Fibroblast of skin of left quadriceps (primary cell): ENCODE results near the gene IL31.
A peak's percentile ranks its signal among the peaks of the same experiment; 100 is the strongest.
"Not testable (repeated sequence)": the region's sequence is repeated elsewhere in the genome, so short reads cannot be mapped to it uniquely, and the experiment has no call there.

ENCODE experiments used
- DNase-seq, 2 experiments: peaks; one replicate each; pipeline ENCODE4 v3.0.0-alpha.2; 2013; ENCODE audit warnings: low read depth in 2 of 2

Gene IL31

DNA sequence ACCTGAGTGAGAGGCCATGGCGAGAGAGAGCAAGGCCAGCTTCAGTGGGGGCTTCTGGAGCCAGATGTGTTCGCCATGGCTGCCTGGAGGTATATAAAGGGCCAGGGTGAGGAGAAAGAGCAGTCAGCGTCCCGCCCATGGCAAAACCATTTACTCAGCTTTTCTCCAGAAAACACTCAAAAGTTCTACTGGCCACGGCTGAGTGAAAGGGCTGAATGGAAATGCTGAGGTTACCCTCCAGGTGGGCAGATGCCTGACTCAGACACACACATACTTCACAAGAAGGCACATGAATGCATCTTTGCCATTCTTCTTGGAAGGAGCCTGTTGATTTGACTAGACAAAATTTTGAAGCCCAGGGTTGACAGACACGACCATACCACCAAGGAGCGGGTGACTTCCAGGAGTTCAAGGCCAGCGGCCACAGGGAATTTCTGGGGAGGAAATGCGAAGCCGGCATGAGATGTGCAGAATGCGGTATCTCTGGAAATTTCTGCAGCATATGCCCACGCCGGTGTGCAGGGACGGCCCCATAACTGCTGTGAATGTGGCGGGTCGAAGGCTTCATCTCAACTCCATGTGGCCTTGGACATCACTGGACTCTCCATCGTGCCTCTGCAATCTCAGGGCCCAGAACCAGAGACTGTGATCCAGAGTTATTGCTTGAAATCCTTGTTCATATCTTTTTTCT is at the start of gene IL31:
TSS of gene IL31 (minus strand) at position 67 of the 691 bp plus-strand sequence. CDS start at position 18, 49 bp downstream.
- no peak for DNase-seq

DNA sequence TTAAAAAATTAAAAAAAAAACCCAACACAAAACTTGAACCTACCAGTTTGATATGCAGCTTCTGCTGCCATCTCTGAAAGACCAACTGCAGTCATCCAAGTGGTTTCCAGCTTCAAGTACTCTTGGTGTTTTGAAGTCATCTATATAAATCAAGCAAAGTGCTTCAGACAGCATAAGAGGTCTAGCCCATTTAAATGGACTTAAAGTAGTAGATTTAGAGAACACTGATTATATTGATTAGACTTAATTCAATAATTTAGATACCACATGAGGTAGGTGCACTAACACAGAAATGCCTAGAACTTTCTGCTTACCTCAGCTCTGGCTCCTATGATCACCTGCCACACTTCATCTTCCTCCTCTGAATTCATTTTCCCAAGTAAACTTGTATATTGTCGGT is 42.4 kb upstream of the IL31 start:
- no peak for DNase-seq

DNA sequence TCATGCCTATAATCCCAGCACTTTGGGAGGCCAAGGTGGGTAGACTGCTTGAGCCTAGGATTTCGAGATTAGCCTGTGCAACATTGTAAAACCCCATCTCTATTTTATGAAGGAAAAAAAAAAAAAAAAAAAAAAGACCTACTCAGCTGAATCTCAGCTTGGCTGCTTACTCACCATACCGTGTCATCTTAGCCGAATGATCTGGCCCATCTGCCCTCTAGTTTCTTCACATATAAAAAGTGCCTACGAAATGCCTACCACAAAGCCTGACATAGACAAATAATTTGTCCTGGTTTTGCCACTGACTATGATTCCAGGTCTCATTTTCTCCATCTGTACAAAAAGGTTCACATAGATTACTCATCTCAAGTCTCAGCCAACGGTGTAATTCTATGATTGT is 41.8 kb upstream of the IL31 start:
- DNase-seq = no peak

DNA sequence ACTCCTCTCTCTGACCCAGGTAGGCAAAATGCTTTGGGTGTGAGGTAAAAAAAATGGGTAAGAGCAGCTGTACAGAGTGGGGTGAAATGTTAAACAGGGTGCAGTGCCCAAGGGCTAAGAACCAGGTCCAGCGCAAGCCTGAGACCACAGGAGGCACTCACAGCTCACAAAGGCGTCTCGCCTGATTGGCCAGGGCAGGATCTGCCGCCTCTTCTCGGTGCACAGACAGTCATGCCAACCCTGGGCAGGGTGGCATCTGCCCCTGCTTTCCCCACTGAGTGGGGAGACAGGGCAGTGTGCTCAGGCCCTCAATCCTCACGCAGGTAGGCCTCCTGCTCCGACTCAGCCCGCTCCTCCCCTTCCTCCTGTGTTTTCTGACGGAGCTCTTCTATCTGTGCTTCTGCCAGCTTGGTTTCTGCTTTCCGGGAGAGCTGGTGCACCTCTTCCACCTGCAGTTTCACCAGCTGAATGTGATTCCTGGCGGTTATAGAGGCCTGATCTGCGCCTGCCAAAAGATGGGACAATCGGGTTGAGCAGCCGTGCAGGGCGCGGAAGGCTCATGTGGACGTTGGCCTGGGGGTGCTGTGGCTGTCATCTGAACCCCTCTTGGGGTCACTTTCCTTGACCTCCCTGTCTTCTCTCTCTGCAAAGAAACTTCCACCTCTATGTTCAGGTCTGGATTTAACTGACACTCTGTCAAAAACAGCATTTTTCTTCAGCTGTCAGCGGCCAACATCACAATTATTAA is 34.2 kb upstream of the IL31 start:
- DNase-seq = no peak

DNA sequence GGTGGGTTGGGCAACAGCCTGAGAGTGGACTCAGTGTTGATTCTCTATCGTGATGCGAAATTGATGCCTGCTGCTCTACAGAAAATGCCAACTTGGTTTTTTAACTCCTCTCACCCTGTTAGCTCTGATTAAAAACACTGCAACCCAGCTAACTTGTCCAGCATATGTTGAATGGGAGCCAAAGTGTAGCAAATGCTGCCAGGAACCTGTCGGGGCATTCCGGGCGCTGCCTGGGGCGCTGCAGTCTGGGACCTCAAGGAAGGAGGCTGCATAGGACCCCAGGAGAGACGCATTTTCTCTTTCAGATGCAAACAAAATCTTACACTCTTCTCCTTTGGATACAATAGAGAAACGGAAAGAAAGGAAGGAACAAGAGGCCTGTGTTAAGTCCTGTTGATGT is 33.4 kb upstream of the IL31 start:
- DNase-seq = no peak

DNA sequence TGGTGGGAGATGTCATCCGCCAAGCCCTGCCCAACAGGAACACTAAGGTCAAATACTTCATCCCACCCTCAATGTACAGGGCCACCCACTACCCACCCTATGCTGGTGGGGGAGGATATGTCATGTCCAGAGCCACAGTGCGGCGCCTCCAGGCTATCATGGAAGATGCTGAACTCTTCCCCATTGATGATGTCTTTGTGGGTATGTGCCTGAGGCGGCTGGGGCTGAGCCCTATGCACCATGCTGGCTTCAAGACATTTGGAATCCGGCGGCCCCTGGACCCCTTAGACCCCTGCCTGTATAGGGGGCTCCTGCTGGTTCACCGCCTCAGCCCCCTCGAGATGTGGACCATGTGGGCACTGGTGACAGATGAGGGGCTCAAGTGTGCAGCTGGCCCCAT is 33.0 kb upstream of the IL31 start:
- DNase-seq = no peak

DNA sequence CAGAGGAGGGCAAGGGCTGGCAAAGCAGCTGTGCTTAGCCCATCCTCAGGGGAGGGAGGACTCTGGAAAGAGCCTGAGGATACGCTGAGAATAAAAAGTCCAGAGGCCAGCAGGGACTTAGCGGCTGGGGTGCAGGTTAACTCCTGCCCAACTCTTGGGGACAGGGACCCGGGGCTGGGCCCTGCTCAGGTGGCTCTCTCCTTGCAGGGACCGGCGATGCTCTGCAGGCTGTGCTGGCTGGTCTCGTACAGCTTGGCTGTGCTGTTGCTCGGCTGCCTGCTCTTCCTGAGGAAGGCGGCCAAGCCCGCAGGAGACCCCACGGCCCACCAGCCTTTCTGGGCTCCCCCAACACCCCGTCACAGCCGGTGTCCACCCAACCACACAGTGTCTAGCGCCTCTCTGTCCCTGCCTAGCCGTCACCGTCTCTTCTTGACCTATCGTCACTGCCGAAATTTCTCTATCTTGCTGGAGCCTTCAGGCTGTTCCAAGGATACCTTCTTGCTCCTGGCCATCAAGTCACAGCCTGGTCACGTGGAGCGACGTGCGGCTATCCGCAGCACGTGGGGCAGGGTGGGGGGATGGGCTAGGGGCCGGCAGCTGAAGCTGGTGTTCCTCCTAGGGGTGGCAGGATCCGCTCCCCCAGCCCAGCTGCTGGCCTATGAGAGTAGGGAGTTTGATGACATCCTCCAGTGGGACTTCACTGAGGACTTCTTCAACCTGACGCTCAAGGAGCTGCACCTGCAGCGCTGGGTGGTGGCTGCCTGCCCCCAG is 32.3 kb upstream of the IL31 start:
- no peak for DNase-seq

DNA sequence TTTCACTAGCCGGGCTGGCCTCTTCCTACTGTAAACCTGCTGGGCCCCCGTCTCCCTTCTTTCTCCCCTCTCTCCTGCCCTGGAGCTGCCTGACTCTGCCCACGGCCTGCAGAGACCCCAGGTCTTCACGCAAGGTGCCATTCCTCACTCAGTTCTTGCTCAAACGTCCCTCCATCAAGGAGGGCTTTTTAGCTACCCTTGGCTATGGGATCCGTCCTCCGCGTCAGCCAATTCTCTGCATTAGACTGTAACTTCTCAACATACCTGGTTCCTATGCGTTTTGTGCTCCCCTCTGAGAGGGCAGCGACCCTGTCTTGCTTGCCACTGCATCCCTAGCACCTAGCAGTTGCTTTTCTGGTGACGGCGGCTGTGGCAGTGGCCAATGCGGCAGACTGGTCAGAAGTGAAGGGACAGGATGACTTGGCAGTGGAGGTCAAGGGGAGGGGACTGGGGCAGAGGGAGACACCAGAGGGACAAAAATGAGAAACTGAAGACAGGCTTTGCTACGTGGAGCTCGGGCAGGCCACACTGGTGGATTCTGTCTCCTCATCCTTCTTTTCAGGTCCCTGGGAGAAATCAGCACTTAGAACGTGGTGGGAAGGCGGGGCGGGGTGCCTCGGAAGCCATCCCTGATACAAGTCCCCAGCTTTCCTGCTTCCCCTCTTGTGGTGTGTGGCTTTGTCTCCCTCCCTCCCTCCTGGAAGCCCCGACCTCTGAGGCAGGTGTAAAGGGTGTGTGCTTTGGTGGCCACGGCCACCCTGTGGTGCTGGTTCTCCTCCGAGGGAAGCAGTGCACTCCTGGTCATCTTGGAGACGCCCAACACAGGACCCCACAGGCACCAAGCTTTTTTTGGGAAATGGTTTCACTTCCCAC is 31.3 kb upstream of the IL31 start:
- DNase-seq = no peak

DNA sequence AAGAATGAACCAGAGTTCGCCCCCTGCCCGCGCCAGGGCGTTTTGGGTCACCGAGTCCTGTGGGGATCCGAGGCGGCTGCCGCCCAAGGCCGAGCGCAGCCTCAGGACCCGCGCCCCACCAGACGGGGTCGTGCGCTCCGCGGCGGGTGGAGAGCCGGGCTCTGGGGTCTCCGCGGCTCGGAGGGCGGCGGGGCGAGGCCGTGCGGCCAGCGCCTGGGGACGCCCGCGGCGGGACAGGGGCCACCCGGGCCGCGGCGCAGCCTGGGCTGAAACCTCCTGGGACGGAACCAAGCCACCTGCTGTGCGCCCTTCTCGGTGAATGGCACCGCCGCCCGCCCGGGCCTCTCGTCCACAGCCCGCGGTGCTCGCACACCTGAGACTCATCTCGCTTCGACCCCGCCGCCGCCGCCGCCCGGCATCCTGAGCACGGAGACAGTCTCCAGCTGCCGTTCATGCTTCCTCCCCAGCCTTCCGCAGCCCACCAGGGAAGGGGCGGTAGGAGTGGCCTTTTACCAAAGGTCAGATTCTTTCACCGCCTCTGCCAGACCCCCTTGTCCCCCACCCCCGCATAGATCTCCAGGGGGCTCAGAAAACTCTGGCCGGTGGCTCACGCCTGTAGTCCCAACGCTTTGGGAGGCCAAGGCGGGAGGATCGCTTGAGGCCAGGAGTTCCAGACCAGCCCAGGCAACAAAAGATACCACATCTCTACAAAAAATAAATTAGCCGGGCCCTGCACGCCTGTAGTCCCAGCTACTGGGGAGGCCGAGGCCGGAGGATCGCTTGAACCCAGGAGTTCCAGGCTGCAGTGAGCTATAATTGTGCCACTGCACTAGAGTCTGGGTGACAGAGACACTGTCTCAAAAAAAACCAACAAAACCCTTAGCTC is 30.4 kb upstream of the IL31 start:
- no peak for DNase-seq

DNA sequence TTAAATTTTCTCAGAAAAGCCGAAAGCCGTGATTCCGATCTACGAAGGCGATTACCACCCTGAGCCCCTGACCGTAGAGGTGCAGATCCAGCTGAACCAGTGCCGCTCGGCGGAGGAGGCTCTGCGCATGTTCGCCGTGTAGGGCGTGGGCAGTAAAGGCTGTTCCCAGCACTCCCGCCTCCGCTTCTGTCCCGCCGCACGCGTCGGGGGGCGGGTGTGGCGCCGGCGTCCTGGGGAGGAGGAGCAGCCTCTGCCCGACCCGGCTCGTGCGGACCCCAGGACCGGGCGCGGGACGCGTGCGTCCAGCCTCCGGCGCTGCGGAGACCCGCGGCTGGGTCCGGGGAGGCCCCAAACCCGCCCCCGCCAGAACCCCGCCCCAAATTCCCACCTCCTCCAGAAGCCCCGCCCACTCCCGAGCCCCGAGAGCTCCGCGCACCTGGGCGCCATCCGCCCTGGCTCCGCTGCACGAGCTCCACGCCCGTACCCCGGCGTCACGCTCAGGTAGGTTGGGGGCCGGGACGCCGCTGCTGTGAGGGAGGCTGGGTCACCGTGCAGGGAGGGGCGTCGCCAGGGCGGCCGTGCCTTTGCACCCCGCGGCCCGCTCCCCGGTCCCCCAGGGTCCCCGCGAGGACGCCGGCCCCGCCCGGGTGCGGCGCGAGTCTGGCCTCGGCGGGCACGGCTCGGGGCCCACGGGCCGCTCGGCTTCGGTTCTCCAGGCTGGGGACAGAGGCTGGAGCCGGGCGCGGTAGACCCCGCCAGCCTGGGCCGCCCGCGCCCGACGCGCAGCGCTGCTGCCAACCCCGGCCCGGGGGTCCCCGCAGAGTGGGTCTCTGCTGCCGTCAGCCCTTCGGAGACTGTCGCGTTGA is 29.5 kb upstream of the IL31 start, which contains the start of gene B3GNT4:
TSS of gene B3GNT4 (plus strand) at position 409 of the 866 bp plus-strand sequence. CDS start 910 bp downstream, outside the sequence.
- DNase-seq = no peak

DNA sequence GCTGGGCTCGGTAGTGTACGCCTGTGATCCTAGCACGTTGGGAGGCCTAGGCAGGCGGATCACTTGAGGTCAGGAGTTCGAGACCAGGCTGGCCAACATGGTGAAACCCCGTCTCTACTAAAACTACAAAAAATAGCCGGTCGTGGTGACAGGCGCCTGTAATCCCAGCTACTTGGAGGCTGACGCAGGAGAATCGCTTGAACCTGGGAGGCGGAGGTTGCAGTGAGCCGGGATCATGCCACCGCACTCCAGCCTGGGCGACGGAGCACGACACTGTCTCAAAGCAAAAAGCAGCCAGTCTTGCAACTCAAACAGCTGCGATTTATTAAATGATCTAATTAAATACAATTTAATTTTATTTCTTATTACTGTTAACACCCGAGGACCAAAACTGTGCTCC is 28.8 kb upstream of the IL31 start:
- not testable (repeated sequence) for DNase-seq

DNA sequence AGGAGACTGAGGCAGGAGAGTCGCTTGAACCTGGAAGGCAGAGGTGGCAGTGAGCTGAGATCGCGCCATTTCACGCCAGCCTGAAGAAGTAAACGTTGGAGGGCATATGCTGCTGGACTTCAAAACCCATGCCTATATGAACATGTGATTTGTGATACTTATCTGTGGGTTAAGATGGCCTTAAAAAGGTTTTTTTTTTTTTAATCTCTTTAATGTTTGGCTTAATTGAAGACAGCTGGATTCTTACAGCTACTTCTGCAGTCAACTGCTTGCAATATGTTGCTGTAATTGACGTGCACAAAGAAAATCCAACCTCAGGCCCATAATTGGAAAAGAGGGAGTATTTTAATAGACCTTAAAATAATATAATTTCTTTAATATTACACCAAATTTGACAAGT is 28.0 kb upstream of the IL31 start:
- peak in 1 of 2 experiments; percentile 11 for DNase-seq

DNA sequence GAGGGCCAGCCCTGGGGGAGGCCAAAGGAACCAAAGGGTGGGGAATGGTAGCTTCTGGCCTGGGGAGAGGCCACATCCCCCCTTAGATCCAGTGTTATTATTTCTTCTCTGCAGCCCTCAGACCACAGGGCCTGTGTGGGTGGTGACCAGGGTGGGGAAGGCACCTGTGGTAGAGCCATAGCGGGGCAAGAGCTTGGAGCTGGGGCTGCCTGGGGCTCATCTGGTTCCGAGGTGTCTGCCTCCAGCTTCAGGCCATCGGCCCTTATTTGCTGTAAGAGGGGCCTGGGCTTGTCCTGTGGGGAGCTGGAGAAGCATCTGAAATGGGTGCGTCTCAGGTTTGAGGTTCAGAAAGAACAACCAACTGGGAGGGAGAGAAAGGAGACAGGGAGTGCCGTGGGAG is 27.4 kb upstream of the IL31 start:
- DNase-seq = no peak

DNA sequence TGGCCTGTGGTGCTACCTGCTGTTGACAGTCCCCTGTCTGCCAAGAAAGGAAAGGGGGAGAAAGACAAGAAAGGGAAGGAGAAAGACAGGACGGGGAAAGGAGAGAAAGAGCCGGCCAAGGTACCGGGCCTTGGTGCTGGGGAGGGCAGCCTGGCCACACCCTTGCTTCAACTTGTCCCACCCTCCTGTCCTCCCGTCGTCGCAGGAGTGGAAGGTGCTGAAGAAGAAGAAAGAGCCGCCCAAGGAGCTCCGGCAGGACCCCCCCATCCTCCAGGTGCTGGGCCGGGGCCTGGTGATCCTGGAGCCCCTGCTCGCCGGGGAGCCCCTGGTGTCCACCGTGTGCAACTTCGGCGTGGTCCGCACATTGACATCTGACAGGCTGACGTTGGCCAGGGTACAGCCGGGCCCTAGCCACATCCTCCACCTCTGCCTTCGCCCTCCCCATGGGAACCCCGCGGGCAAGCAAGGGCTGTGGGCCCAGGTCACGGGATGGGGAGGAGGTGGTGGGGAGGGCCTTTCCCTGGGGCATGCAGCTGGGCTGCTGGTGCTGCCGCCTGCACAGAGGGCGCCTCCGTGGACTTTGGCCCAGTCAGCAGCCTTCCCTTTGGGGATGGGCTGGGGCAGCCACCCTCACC is 26.6 kb upstream of the IL31 start:
- no peak for DNase-seq

DNA sequence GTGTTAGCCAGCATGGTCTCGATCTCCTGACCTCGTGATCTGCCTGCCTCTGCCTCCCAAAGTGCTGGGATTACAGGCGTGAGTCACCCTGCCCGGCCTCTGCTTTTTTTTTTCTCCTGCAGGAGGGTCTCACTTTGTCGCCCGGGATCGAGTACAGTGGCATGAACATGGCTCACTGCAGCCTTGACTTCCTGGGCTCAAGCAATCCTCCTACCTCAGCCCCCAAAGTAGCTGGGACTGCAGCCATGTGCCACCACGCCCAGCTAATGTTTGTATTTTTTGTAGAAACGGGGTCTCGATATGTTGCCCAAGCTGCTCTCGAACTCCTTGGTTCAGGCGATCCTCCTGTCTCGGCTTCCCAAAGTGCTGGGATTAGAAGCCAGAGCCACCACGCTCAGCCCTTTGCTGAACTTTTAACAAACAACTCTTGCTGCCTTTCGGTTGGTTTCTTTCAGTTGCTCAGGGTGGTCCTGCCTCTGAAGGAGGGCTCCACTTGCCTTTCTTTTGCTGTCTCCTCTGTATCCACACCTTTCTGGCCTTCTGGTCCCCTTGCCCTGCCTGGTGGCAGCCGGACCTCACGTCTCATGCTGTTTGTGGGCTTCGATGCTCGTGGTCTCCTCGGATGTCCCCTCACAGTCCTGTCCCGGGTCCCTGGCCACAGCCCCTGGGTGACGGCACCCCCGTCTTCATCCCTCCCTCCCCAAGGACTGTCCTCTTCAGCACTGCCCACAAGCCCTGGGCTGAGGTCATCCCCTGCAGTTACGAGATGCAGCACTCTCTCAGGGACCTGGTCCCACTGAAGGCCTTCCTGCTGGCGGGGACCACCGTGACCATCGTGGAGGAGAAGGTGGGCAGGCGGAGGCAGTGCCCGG is 25.7 kb upstream of the IL31 start:
- no peak for DNase-seq

DNA sequence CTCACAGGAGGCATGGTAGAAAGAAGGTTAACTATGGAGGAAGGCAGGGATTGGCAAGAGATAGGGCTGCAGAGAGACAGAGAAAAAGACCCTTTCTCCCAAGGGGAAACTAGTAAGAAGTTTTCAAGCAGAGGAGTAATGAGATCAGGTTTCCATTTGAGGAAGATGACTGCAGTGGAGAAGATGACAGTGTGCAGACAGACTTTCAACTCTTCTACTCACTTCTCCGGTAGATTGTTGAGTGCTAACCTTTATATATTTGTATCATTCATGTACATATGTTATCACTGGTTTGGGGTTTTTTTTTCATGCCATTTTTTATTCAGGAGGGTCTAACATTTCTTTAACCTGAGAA is 23.6 kb upstream of the IL31 start:
- no peak for DNase-seq

DNA sequence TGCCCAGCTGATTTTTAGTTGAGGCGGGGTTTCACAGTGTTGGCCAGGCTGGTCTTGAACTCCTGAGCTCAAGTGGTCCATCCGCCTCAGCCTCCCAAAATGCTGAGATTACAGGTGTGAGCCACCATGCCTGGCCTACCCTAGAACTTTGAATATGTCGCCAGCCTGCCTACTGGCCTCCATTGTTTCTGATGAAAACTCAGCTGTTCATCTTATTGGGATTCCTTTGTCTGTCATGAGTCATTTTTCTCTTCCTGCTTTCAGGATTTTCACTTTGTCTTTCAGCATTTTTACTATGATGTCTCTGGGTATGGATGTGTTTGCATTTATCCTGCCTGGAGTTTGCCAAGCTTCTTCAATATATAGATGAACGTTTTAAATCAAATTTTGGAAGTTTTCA is 21.4 kb upstream of the IL31 start:
- DNase-seq = no peak

DNA sequence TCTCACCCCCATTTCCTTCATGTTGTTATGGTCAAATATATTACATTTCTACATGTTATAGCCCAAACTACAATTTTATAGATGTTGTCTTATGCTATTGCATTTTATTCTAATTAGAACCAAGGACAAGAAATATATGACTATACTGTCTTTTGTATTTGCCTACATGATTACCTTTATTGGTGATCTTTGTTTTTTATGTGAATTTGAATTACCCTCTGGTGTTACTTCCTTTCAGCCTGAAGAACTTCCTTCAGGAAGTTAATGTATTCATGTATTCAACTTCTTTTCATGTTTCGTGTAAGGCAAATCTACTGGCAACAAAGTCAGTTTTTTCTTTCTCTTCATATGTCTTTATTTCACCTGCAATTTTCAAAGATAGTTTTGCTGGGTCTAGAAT is 20.8 kb upstream of the IL31 start:
- no peak for DNase-seq
